ENCODE measurements around the gene FMR1NB. TPM values are rescaled to one million over a fixed set of nuclear protein-coding genes. Genes with fewer than 3 reads are reported as not detected.

FMR1NB gene
- total RNA-seq, 2 donors from 2014 or later, result not detected

DNA sequence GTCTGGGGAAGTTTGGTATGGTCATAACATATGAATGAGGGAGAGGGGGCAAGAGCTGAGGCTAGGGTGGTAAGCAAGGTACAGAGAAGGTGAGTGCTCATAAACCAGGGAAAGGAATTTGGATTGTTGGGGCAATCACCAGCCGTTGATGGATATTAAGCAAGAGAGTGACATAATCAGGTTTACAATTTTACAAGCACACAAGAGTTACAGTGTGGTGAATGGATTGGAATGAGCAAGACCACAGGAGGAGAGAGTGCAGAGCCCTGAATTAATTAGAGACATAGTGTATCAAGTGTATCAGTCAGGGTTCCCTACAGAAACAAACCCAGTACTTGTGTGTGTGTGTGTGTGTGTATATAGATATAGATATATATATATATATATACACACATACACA is 18.7 kb upstream of the FMR1NB start:
- TF ChIP-seq, protein P1, sequence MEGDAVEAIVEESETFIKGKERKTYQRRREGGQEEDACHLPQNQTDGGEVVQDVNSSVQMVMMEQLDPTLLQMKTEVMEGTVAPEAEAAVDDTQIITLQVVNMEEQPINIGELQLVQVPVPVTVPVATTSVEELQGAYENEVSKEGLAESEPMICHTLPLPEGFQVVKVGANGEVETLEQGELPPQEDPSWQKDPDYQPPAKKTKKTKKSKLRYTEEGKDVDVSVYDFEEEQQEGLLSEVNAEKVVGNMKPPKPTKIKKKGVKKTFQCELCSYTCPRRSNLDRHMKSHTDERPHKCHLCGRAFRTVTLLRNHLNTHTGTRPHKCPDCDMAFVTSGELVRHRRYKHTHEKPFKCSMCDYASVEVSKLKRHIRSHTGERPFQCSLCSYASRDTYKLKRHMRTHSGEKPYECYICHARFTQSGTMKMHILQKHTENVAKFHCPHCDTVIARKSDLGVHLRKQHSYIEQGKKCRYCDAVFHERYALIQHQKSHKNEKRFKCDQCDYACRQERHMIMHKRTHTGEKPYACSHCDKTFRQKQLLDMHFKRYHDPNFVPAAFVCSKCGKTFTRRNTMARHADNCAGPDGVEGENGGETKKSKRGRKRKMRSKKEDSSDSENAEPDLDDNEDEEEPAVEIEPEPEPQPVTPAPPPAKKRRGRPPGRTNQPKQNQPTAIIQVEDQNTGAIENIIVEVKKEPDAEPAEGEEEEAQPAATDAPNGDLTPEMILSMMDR (IDR thresholded peaks at IDR 0.05), result no peak
- DNase-seq (ENCODE audit: low spot score), result no peak
- Histone ChIP-seq H3K27me3 (replicated peaks; ENCODE audit: insufficient read depth) (no peaks in the 10 kb centered on the region), H3K27ac (no peak overlapping the region), H3K36me3 (no peaks in the 10 kb centered on the region), H3K9me3 (no peaks in the 10 kb centered on the region), H3K4me3 (no peak overlapping the region), H3K4me1 (ENCODE audit: control insufficient read depth in 1 of 2, low read depth in 2 of 2) (no peaks in the 10 kb centered on the region)
- ATAC-seq (ENCODE audit: insufficient number of reproducible peaks, low FRiP score, low read depth), result no peak

DNA sequence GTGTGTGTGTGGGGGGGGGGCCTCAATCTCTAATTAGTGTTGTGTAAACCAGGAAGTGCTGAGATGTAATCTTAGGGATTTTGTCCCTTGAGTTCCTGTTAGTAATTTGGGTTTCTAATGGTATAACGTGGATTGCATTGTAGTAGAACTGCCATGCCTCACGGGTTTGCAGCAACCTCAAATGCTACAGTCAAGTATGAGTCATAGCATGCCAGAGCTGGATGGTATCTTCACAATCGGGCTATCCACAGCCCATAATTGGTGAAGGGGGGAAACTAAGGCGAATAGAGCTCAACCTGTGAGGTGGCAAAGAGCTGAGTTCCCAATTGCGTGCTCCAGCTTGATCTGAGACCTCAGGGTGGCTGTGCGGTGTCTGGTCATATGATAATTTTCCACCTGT is 2.2 kb upstream of the FMR1NB start:
- H3K9me3 ChIP-seq, result no peaks in the 10 kb centered on the region
- H3K27ac ChIP-seq, result no peak overlapping the region
- no peaks in the 10 kb centered on the region for H3K36me3 ChIP-seq
- H3K27me3 ChIP-seq (replicated peaks; ENCODE audit: insufficient read depth), result no peaks in the 10 kb centered on the region
- TF ChIP-seq, protein P1 (IDR thresholded peaks at IDR 0.05), result no peak
- H3K4me3 ChIP-seq, result no peak overlapping the region
- no peaks in the 10 kb centered on the region for H3K4me1 ChIP-seq (ENCODE audit: control insufficient read depth in 1 of 2, low read depth in 2 of 2)
- no peak for DNase-seq (ENCODE audit: low spot score)
- no peak for ATAC-seq (ENCODE audit: insufficient number of reproducible peaks, low FRiP score, low read depth)

DNA sequence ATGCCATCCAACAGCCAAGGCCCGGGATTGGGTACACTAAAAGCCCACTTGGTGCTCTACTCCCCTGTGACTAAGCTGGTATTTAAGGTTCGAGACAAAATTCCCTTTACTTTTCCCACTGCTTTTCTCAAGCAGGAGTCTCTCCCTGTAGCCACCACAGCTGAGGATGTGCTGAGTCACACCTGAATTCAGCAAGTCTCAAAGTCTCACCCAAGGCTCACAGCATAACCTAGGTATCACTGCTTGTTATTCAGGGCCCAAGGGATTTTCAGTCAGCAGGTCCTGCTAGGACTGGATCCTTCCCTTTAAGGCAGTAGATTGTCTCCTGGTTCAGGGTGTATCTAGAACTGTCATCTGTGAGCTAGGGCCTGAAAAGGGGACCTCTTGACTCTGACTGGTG is 39.2 kb downstream of the FMR1NB start:
- DNase-seq (ENCODE audit: low spot score) (no peak), ATAC-seq (ENCODE audit: insufficient number of reproducible peaks, low FRiP score, low read depth) (no peak)
- H3K4me1 ChIP-seq (ENCODE audit: control insufficient read depth in 1 of 2, low read depth in 2 of 2), result no peaks in the 10 kb centered on the region
- H3K4me3 ChIP-seq, result no peak overlapping the region
- H3K27ac ChIP-seq, result no peak overlapping the region
- H3K27me3 ChIP-seq (replicated peaks; ENCODE audit: insufficient read depth), result no peaks in the 10 kb centered on the region
- no peaks in the 10 kb centered on the region for H3K9me3 ChIP-seq
- TF ChIP-seq, protein P1 (IDR thresholded peaks at IDR 0.05), result no peak
- no peaks in the 10 kb centered on the region for H3K36me3 ChIP-seq

DNA sequence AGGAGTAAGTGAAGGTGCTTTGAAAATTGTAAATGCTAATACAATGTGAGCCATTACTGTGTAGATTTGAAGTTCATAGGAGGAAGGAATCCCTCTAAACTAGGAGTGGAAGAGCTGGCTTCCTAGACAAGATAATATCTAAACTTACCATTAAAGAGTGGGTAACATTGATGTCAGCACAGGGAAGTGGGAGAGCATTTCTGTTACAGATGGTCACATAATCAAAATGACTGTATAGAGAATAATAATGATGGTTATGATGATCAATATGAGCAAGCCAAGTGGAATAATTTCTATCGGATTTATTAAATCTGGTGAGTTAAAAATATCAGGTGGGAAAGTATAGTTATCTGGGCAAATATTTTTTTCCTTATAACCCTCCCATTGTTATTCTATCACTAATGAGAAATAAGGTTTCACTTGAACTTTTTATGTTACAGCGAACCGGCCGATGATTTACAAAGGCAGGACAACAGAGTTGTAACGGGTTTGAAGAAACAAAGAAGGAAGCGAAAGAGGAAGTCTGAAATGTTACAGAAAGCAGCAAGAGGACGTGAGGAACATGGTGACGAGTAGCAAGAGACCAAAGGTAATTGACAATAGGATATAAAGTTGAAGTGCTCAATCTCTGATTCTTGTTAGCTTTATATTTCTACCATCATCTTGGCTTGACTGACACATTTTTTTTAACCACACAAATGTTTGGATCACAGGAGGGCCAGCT is 43.5 kb downstream of the FMR1NB start:
- Histone ChIP-seq H3K9me3 (no peaks in the 10 kb centered on the region), H3K4me1 (ENCODE audit: control insufficient read depth in 1 of 2, low read depth in 2 of 2) (no peaks in the 10 kb centered on the region), H3K36me3 (no peaks in the 10 kb centered on the region), H3K27ac (no peak overlapping the region), H3K4me3 (no peak overlapping the region), H3K27me3 (replicated peaks; ENCODE audit: insufficient read depth) (no peaks in the 10 kb centered on the region)
- TF ChIP-seq, protein P1 (IDR thresholded peaks at IDR 0.05), result no peak
- ATAC-seq (ENCODE audit: insufficient number of reproducible peaks, low FRiP score, low read depth) (no peak), DNase-seq (ENCODE audit: low spot score) (no peak)

DNA sequence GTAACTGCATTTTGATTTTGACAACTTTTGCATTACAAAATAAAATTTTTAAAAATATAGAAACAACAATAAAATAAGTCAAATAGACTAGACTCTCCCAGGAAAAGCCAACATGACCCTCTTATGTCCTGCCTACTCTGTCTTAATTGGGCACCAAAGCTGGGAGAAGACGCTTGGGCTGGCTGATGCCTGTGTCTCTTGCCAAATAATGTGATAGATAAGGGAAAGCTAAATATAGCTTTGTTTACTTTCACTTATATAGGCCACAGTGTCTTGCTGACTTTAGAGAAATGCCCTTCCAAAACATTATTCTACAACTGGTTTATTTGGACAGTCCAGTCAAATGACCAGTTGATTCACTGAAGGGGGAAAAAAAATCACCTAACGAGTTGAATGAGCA is 54.2 kb downstream of the FMR1NB start:
- no peaks in the 10 kb centered on the region for H3K36me3 ChIP-seq
- no peak overlapping the region for H3K4me3 ChIP-seq
- ATAC-seq (ENCODE audit: insufficient number of reproducible peaks, low FRiP score, low read depth) (no peak), DNase-seq (ENCODE audit: low spot score) (no peak)
- H3K27ac ChIP-seq, result no peak overlapping the region
- no peaks in the 10 kb centered on the region for H3K9me3 ChIP-seq
- H3K27me3 ChIP-seq (replicated peaks; ENCODE audit: insufficient read depth), result no peaks in the 10 kb centered on the region
- TF ChIP-seq, protein P1 (IDR thresholded peaks at IDR 0.05), result no peak
- no peaks in the 10 kb centered on the region for H3K4me1 ChIP-seq (ENCODE audit: control insufficient read depth in 1 of 2, low read depth in 2 of 2)
